Measurements from ENCODE around the gene GRIN2A. TPM values are rescaled to one million over a fixed set of nuclear protein-coding genes. Genes with fewer than 3 reads are reported as not detected.

GRIN2A gene
- total and polyA plus RNA-seq, 2 of the 8 experiments (the other 6 are each of a cell fraction or from before 2014, with no cell fraction given) = 0.18 to 1.8 TPM

- TF ChIP-seq NANOG (IDR thresholded peaks at IDR 0.05; ENCODE audit: insufficient read depth, low read depth, low read length, poor library complexity, severe bottlenecking) = no peak
- no peak for TF ChIP-seq JUN (IDR thresholded peaks at IDR 0.05; ENCODE audit: low read depth, low read length)
- TF ChIP-seq YY1 (IDR thresholded peaks at IDR 0.05; ENCODE audit: low read depth, low read length) = no peak
These were observed 16.6 kb downstream of the GRIN2A start (continued) for GRCh38 chr16:10165643-10166042.
